ENCODE results near the gene RBM43. TPM values are rescaled to one million over a fixed set of nuclear protein-coding genes. Genes with fewer than 3 reads are reported as not detected.
"Not testable (repeated sequence)": the region's sequence is repeated elsewhere in the genome, so short reads cannot be mapped to it uniquely, and the experiment has no call there.

Gene RBM43
- total RNA-seq, 1 donor from 2014 or later = 1.5 TPM

DNA sequence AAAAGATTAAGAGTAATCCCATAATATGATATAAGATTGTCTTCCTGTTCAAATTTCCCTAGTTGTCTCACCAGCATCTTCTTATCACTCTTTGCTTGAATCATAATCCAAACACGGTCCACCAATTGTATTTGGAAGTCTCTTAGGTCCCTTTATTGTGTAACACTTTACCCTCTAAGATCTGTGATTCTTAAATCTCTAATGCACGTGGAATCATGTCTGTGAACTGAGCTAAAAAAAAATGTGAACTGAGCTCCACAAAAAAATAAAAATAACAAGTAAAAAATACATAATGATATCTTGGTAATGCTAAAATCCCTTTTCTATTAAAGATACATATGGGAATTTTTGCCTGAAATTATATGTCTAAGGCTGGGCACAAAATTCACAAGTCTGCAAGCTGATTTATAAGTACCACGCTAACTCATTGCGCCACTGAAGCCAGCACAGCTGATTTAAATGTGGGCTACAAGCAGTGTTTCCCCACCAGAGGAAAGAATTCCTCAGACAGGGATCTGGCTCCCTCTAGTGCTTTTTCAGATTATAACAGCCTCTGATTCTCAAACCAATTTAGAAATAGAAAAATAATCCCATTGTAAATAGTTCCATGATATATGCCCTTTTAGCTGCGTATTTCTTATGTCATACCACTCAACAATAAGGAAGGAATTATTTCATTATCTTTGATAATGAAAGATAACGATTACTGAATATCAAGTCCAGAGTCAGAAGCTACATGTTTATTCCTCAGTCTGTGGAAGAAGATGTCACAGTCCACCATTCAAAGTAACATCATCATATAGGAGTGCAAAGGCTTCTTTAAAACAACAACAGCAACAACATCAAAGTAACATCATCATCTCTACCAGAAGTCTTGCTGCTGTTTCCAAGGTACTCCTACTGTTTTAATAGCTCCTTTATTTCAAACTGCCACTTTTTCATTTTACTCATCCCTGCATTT, 22.9 kb downstream of the RBM43 start:
- TF ChIP-seq, protein P1, sequence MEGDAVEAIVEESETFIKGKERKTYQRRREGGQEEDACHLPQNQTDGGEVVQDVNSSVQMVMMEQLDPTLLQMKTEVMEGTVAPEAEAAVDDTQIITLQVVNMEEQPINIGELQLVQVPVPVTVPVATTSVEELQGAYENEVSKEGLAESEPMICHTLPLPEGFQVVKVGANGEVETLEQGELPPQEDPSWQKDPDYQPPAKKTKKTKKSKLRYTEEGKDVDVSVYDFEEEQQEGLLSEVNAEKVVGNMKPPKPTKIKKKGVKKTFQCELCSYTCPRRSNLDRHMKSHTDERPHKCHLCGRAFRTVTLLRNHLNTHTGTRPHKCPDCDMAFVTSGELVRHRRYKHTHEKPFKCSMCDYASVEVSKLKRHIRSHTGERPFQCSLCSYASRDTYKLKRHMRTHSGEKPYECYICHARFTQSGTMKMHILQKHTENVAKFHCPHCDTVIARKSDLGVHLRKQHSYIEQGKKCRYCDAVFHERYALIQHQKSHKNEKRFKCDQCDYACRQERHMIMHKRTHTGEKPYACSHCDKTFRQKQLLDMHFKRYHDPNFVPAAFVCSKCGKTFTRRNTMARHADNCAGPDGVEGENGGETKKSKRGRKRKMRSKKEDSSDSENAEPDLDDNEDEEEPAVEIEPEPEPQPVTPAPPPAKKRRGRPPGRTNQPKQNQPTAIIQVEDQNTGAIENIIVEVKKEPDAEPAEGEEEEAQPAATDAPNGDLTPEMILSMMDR (IDR thresholded peaks at IDR 0.05; ENCODE audit: borderline replicate concordance) = peak; percentile 92
- H3K4me3 ChIP-seq = no peak overlapping the region
- no peak for DNase-seq
- H3K4me1 ChIP-seq = peaks cover 5% of the 10 kb centered on the region
- no peaks in the 10 kb centered on the region for H3K27me3 ChIP-seq (ENCODE audit: low read depth)
- H3K9me3 ChIP-seq (replicated peaks) = no peaks in the 10 kb centered on the region
- no peaks in the 10 kb centered on the region for H3K36me3 ChIP-seq
- no peak overlapping the region for H3K27ac ChIP-seq (replicated peaks)
- intact Hi-C loops (cut with micrococcal nuclease) = loop anchor here (10.0 kb wide), 1 partner anchor 1644 kb away; no protein-coding TSS in a partner anchor

DNA sequence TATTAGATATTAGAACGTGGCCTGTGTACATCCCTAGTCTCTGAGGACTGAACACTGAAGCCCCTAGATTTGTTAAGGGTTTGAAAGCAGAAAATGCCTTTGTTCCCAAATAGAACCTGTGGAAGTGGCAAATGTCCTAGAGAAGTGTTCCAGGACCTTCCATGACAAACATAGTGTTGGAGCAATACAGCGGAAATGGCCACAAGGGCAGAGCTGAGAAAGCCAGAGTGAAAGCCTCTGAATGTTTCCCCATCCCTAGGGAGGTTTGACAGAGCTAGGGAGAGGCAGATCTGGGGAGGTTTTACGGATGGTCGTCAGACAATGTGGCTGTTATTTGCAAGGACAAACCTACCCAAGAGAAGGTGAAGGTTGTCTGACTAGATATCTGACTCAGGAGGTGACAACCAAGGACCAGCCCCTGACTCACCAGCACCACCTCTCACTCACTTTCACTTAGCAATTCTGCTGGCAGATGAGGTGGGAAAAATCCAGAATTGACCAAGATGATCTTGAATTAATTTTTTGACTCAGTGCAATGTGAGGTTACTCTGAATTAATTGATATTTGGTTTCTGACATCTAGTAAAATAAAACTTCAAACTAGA, 24.1 kb downstream of the RBM43 start:
- TF ChIP-seq, protein P1 (IDR thresholded peaks at IDR 0.05; ENCODE audit: borderline replicate concordance) = no peak
- Histone ChIP-seq H3K4me1 (peaks cover 5% of the 10 kb centered on the region), H3K36me3 (no peaks in the 10 kb centered on the region), H3K27me3 (ENCODE audit: low read depth) (no peaks in the 10 kb centered on the region), H3K27ac (replicated peaks) (no peak overlapping the region), H3K4me3 (no peak overlapping the region), H3K9me3 (replicated peaks) (peaks cover 3% of the 10 kb centered on the region)
- intact Hi-C loops (cut with micrococcal nuclease) = loop anchor here (10.0 kb wide), 1 partner anchor 1643 kb away; no protein-coding TSS in a partner anchor
- DNase-seq = no peak

DNA sequence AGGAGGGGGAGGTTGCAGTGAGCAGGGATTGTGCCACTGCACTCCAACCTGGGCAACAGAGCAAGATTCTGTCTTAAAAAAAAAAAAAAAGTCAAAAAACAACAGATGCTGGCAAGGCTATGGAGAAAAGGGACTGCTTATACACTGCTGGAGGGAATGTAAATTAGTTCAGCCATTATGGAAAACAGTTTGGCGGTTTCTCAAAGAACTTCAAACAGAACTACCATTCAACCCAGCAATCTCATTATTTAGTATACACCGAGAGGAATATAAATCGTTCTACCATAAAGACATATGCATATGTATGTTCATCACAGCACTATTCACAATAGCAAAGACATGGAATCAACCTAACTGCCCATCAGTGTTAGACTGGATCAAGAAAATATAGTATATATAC, 27.9 kb downstream of the RBM43 start:
- H3K36me3 ChIP-seq; DNase-seq; H3K27ac ChIP-seq (replicated peaks); H3K9me3 ChIP-seq (replicated peaks); H3K4me3 ChIP-seq; H3K4me1 ChIP-seq; H3K27me3 ChIP-seq (ENCODE audit: low read depth): not testable (repeated sequence)
- intact Hi-C loops (cut with micrococcal nuclease) = loop anchor here (10.0 kb wide), 1 partner anchor 1639 kb away; no protein-coding TSS in a partner anchor

- H3K36me3 ChIP-seq; H3K27ac ChIP-seq (replicated peaks); H3K4me1 ChIP-seq; H3K4me3 ChIP-seq; H3K27me3 ChIP-seq (ENCODE audit: low read depth); DNase-seq; H3K9me3 ChIP-seq (replicated peaks): not testable (repeated sequence)
- intact Hi-C loops (cut with micrococcal nuclease) = loop anchor here (10.0 kb wide), 1 partner anchor 1638 kb away; no protein-coding TSS in a partner anchor
These were observed 28.4 kb downstream of the RBM43 start for GRCh38 chr2:151233288-151233687.

- Histone ChIP-seq H3K27me3 (ENCODE audit: low read depth) (no peaks in the 10 kb centered on the region), H3K4me3 (no peak overlapping the region), H3K4me1 (no peaks in the 10 kb centered on the region), H3K27ac (replicated peaks) (no peak overlapping the region), H3K9me3 (replicated peaks) (peaks cover 8% of the 10 kb centered on the region), H3K36me3 (no peaks in the 10 kb centered on the region)
- intact Hi-C loops (cut with micrococcal nuclease) = loop anchor here (10.0 kb wide), 1 partner anchor 1636 kb away; no protein-coding TSS in a partner anchor
- TF ChIP-seq, protein P1 (IDR thresholded peaks at IDR 0.05; ENCODE audit: borderline replicate concordance) = no peak
- no peak for DNase-seq
These were observed 31.0 kb downstream of the RBM43 start for GRCh38 chr2:151230627-151231140.

DNA sequence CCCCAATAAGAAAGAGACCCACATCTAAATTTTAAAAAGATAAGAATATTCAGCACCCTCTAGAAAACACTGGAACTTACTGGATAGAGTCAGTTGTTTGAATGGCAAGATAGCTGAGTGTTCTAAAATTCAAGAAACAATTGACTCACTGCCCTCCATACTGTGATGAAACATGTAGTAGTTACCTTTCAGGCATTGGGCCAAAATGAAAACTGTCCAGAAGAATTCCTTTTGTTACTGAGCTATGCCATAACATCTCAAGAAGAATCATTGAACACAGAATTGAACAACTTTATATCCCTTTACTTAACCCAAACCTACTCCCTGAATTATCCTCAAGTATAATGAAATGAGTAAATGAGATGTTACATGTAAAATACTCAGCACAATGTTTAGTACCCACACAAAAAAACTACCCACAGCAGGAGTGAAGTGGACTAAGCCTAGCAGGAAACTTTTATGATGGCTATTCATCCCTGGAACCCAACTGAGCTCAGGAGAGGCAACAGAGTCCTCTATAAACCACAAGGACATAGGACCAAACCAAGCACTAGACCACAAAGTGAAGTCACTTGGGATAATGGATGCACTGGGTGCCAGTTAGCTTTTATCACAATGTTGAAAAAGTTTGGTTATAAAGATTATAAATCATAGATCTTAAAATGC, 32.7 kb downstream of the RBM43 start:
- Histone ChIP-seq H3K36me3 (no peaks in the 10 kb centered on the region), H3K4me1 (no peaks in the 10 kb centered on the region), H3K27me3 (ENCODE audit: low read depth) (no peaks in the 10 kb centered on the region), H3K9me3 (replicated peaks) (peaks cover 8% of the 10 kb centered on the region), H3K27ac (replicated peaks) (no peak overlapping the region), H3K4me3 (no peak overlapping the region)
- intact Hi-C loops (cut with micrococcal nuclease) = no loop called here
- no peak for DNase-seq
- TF ChIP-seq, protein P1 (IDR thresholded peaks at IDR 0.05; ENCODE audit: borderline replicate concordance) = no peak

Measured in left ventricle myocardium inferior (tissue), 1 donor.